Ascending aorta (tissue), 2 donors: Measurements from ENCODE around the gene USP35. TPM values are rescaled to one million over a fixed set of nuclear protein-coding genes. Genes with fewer than 3 reads are reported as not detected.

Source experiments
- DNase-seq, 2 donors: peaks; one replicate each; pipeline ENCODE4 v3.0.0-alpha.2; 2019; ENCODE audit warnings: low spot score in 2 of 2
- H3K27ac ChIP-seq, 2 donors: fragments of 200-600 bp; sonication (generic); one replicate each; pipeline ENCODE4 v1.5.1; 2016 to 2017; ENCODE audit warnings: mild to moderate bottlenecking in 1 of 2
- H3K27me3 ChIP-seq: fragments of 200-600 bp; sonication (generic); one replicate; pipeline ENCODE4 v1.5.1; 2017
- H3K36me3 ChIP-seq, 2 donors: fragments of 200-600 bp; sonication (generic); one replicate each; pipeline ENCODE4 v1.5.1; 2016
- H3K4me1 ChIP-seq, 2 donors: fragments of 200-600 bp; sonication (generic); one replicate each; pipeline ENCODE4 v1.5.1; 2016 to 2017; ENCODE audit warnings: mild to moderate bottlenecking in 1 of 2
- H3K4me3 ChIP-seq, 2 donors: fragments of 200-600 bp; sonication (generic); one replicate each; pipeline ENCODE4 v1.5.1; 2016 to 2017; ENCODE audit warnings: mild to moderate bottlenecking in 1 of 2
- H3K9me3 ChIP-seq, 2 donors: fragments of 200-600 bp; sonication (generic); one replicate each; pipeline ENCODE4 v1.5.1; 2016
- intact Hi-C: fragments of 100-400 bp; cut with DNase I; formaldehyde crosslinking; loops from one replicate; pipeline ENCODE4 v1.15.1; 2023
- total RNA-seq: library from RNA; depleted of rRNA; stranded (reverse); fragments of >200 nt; gene quantifications from one replicate; pipeline ENCODE4 v1.1.0, GENCODE V29; 2016
- TF ChIP-seq, protein P1 (sequence below), 3 experiments: fragments of 200-600 bp in 2 of 3; fragments of 450-650 bp in 1 of 3; sonication (generic) in 2 of 3; IDR thresholded peaks; one replicate each; pipeline ENCODE4 v1.5.1; 2016 to 2019; ENCODE audit warnings: antibody characterized with exemption in 3 of 3, mild to moderate bottlenecking in 1 of 3, moderate library complexity in 1 of 3

USP35 gene
- total RNA-seq, 1 donor from 2014 or later: 34.0 TPM

DNA sequence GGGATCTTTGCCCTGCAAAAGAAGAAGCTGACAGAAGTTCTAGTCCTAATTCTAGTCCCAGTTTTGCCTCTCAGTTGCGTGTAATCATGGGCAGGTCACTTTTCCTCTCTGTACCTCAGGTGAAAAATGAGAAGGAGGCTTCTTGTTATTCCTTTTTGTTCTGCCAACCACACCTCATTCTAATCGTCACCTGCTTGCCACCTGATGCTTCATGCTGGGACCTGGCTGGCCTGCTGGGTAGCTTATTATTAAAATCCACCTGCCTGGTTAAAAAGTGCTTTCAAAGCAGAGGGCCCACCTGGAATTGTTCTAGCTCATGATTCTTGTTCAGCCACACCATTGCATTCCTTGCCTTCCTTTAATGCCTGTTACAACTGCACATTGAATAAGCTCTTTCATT is 40.9 kb upstream of the USP35 start:
- Histone ChIP-seq H3K9me3 (no peaks in the 10 kb centered on the region), H3K27me3 (no peaks in the 10 kb centered on the region), H3K36me3 (no peaks in the 10 kb centered on the region), H3K27ac (no peak overlapping the region), H3K4me3 (no peak overlapping the region), H3K4me1 (peaks cover 0 to 6% of the 10 kb centered on the region in 2 donors)
- TF ChIP-seq, protein P1, sequence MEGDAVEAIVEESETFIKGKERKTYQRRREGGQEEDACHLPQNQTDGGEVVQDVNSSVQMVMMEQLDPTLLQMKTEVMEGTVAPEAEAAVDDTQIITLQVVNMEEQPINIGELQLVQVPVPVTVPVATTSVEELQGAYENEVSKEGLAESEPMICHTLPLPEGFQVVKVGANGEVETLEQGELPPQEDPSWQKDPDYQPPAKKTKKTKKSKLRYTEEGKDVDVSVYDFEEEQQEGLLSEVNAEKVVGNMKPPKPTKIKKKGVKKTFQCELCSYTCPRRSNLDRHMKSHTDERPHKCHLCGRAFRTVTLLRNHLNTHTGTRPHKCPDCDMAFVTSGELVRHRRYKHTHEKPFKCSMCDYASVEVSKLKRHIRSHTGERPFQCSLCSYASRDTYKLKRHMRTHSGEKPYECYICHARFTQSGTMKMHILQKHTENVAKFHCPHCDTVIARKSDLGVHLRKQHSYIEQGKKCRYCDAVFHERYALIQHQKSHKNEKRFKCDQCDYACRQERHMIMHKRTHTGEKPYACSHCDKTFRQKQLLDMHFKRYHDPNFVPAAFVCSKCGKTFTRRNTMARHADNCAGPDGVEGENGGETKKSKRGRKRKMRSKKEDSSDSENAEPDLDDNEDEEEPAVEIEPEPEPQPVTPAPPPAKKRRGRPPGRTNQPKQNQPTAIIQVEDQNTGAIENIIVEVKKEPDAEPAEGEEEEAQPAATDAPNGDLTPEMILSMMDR (IDR thresholded peaks at IDR 0.05): no peak
- no peak for DNase-seq
- intact Hi-C loops: loop anchor here (2.0 kb wide), 1 partner anchor 45 kb away; no protein-coding TSS in a partner anchor

DNA sequence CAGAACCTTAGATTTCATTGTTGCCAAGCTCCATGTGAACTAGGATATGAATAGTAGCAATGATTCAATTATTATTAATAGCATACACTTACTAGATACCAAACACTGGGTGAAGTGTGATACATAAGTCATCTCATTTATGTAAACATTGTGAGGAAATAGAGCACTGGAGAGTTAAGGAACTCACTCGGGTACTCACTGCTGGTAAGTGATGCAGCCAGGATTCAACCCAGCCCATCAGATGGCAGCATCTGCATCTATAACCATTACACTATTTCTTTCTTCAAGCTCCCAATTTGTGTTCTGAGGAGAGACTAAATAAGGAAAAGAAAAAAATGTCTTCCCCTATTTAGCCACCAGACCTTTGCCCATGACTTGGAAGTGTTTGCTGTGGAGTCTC is 39.1 kb upstream of the USP35 start:
- DNase-seq: peak in 1 of 2 donors; percentile 80
- Histone ChIP-seq H3K4me3 (no peak overlapping the region), H3K36me3 (no peaks in the 10 kb centered on the region), H3K27ac (no peak overlapping the region), H3K27me3 (no peaks in the 10 kb centered on the region), H3K4me1 (peaks cover 0 to 6% of the 10 kb centered on the region in 2 donors), H3K9me3 (no peaks in the 10 kb centered on the region)
- TF ChIP-seq, protein P1 (IDR thresholded peaks at IDR 0.05): peak in 2 of 3 experiments; percentile 34 to 56
- intact Hi-C loops: loop anchor here (1.0 to 2.0 kb wide), 2 partner anchors 19 to 43 kb away; no protein-coding TSS in a partner anchor

DNA sequence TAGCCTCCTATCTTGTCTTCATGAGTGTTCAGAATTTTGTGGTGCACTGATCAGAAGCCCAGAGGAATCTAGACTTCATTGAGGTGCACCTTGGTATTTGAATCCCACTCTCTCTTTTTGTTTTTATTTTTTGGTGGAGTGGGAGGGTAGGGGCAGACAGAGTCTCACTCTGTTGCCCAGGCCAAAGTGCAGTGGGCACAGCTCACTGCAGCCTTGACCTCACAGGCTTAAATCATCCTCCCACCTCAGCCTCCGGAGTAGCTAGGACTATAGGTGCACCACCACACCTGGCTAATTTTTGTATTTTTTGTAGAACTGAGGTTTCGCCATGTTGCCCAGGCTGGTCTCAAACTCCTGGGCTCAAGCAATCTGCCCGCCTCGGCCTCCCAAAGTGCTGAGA is 38.4 kb upstream of the USP35 start:
- Histone ChIP-seq H3K27ac (no peak overlapping the region), H3K4me1 (peaks cover 0 to 6% of the 10 kb centered on the region in 2 donors), H3K36me3 (no peaks in the 10 kb centered on the region), H3K4me3 (no peak overlapping the region), H3K9me3 (no peaks in the 10 kb centered on the region), H3K27me3 (no peaks in the 10 kb centered on the region)
- TF ChIP-seq, protein P1 (IDR thresholded peaks at IDR 0.05): no peak
- DNase-seq: no peak
- intact Hi-C loops: loop anchor here (1.0 kb wide), 1 partner anchor 18 kb away; no protein-coding TSS in a partner anchor

DNA sequence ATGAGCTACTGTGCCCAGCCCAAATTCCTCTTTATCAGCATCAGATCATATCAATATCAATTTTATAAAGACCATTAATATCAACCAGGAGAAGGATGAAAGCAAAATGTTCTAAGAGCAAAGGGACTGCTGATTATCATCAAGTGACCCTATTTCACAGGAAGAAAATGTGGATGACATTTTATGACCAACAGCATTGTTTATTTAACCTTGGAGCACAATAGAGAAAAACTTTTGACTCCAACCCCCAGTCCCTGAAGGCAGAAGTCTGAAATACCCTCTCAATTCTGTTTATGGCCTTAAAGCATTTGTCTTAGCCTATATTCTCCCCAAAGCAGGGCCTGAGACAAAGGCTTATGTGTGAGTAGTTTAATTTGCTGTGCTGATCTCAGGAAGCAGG is 38.0 kb upstream of the USP35 start:
- Histone ChIP-seq H3K27ac (no peak overlapping the region), H3K9me3 (no peaks in the 10 kb centered on the region), H3K27me3 (no peaks in the 10 kb centered on the region), H3K36me3 (no peaks in the 10 kb centered on the region), H3K4me3 (no peak overlapping the region), H3K4me1 (peaks cover 0 to 6% of the 10 kb centered on the region in 2 donors)
- intact Hi-C loops: loop anchor here (1.0 kb wide), 1 partner anchor 18 kb away; no protein-coding TSS in a partner anchor
- DNase-seq: no peak
- TF ChIP-seq, protein P1 (IDR thresholded peaks at IDR 0.05): no peak

DNA sequence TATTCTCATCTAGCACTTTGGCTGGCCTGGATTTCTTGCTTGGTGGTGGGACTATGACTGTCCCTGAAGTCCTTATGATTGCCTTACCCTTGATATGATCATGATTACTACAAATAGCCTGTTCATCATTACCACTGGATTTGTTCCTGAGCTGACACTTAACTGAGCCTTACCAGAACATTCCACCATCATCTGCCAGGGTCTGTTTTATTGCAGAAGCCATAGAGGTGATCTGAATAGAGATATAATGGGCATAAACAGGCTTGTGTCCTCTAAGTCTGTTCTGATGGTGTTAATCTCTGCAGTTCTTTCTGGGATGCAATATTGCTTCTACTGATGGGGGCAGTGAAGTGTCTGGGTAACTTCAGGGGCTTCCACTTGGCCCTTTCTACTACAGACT is 36.9 kb upstream of the USP35 start:
- H3K27me3 ChIP-seq: no peaks in the 10 kb centered on the region
- no peaks in the 10 kb centered on the region for H3K9me3 ChIP-seq
- intact Hi-C loops: no loop called here
- DNase-seq: no peak
- TF ChIP-seq, protein P1 (IDR thresholded peaks at IDR 0.05): no peak
- H3K27ac ChIP-seq: no peak overlapping the region
- no peak overlapping the region for H3K4me3 ChIP-seq
- peaks cover 0 to 11% of the 10 kb centered on the region in 2 donors for H3K4me1 ChIP-seq
- no peaks in the 10 kb centered on the region for H3K36me3 ChIP-seq
